C4-2B (cell line): ENCODE data around the gene IAH1.

Experiments
- H3K27ac ChIP-seq: fragments of 450-650 bp; 2 replicates; pipeline ENCODE4 v1.5.1; 2017
- ZFX ChIP-seq: fragments of 450-650 bp; IDR thresholded peaks from 2 replicates; pipeline ENCODE4 v1.6.1; 2017
- TF ChIP-seq, protein P1 (sequence below): fragments of 450-650 bp; conservative IDR thresholded peaks from 2 replicates; pipeline ENCODE4 v1.5.1; 2017; ENCODE audit warnings: mild to moderate bottlenecking

The IAH1 gene

DNA sequence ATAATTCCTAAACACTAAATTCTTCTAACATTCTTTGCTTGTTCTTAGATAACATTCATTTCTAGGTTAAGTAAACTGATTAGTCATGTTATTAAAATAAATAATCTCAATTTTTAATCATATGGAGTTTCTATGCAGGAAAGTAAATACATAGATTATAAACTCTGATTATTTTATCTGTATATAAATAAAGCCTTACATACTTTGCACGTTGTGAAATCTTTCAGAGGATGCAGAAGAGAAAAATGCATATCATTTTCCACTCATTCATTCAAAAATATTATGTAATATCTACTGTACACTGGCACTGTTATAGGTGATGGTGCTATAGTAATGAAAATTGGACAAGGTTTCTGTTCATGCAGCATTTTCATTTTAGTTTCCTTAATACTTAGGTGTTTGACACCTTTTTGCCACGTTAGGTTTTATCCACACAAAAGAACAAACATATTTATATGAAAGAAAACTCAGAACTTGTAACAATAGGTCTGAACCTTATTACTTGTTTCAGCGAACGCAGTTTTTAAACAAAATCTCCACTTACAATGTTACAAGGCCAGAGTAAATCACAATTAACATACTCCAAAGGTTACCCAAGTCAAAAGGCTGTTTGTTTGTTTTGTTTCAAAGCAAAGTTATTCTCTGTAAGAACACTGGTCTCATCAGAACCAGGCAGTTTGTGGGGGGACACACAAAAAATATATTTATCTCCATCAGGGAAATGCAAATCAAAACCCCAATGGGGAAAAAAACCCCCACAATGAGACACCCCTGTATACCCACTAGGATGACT is 53.8 kb downstream of the IAH1 start:
- TF ChIP-seq, protein P1, sequence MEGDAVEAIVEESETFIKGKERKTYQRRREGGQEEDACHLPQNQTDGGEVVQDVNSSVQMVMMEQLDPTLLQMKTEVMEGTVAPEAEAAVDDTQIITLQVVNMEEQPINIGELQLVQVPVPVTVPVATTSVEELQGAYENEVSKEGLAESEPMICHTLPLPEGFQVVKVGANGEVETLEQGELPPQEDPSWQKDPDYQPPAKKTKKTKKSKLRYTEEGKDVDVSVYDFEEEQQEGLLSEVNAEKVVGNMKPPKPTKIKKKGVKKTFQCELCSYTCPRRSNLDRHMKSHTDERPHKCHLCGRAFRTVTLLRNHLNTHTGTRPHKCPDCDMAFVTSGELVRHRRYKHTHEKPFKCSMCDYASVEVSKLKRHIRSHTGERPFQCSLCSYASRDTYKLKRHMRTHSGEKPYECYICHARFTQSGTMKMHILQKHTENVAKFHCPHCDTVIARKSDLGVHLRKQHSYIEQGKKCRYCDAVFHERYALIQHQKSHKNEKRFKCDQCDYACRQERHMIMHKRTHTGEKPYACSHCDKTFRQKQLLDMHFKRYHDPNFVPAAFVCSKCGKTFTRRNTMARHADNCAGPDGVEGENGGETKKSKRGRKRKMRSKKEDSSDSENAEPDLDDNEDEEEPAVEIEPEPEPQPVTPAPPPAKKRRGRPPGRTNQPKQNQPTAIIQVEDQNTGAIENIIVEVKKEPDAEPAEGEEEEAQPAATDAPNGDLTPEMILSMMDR, result no peak
- no peak for TF ChIP-seq ZFX
- H3K27ac ChIP-seq, result no peak overlapping the region

DNA sequence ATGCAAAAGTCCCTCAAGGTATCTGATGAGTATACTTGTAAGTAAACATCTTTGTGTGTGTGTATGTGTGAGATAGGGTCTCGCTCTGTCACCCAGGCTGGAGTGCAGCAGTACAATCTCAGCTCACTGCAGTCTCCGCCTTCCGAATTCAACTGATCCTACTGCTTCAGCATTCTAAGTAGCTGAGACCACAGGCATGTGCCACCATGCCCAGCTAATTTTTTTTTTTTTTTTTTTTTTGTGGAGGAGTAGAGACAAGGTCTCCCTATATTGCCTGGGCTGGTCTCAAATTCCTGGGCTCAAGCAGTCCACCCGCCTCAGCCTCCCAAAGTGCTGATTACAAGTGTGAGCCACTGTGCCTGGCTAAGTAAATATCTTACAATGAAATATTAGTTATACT is 58.1 kb downstream of the IAH1 start:
- no peak for TF ChIP-seq ZFX
- TF ChIP-seq, protein P1, result no peak
- H3K27ac ChIP-seq, result no peak overlapping the region

DNA sequence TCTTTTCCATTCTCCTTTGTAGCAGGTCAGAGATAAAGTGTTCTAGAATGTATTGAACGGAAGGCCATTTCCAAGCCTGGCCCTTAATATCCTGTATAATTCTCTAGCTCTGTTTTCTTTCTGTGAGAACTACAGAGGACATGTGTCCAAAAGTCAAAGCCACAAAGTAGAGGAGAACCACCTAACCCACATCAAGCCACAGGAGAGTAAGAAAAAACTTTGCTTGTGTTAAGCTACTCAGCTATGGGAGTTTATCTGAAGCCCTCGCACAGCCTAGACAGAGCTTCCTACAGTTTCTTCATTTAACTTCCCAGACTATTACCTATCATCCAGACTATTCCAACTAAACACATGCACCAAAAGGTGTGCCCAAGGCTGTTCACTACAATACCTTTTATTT is 59.3 kb downstream of the IAH1 start:
- no peak for TF ChIP-seq ZFX
- no peak overlapping the region for H3K27ac ChIP-seq

DNA sequence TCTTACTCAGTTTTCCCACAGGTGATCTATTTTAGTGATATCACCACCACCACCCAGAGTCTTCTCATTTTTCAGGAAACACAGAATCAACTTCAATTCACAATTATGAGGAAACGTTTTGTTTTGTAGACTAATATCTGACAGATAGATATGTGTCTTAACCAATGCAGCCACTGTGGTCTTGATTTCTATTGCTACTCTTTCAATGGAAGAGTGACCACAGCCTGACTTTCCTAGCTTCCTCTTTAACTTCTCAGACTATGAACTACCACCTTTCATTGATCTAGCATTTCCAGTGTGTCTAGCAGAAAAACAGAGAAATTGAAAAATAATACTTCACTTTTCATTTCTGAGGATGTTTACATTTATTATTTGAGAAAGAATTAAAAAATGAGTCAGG is 60.8 kb downstream of the IAH1 start:
- no peak overlapping the region for H3K27ac ChIP-seq
- no peak for TF ChIP-seq ZFX
- TF ChIP-seq, protein P1, result no peak

DNA sequence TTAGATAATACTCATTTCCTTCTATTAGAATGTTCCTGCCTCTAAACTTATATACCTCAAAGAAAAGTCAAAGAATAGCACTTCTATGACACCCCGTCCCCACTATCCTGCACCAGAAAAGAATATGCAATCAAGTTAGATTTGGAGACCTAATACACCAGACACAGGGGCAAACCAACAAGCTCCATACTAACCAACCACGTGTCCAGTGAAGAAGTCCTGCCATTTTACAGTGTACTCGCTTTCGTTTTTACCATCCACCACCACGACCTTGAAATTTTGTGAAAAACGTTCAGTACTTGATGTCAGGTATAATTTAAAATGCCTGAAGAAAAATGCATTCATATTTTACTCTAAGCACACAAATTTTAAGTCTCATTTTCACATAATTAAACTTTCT is 62.2 kb downstream of the IAH1 start:
- TF ChIP-seq, protein P1, result no peak
- no peak for TF ChIP-seq ZFX
- H3K27ac ChIP-seq, result no peak overlapping the region

DNA sequence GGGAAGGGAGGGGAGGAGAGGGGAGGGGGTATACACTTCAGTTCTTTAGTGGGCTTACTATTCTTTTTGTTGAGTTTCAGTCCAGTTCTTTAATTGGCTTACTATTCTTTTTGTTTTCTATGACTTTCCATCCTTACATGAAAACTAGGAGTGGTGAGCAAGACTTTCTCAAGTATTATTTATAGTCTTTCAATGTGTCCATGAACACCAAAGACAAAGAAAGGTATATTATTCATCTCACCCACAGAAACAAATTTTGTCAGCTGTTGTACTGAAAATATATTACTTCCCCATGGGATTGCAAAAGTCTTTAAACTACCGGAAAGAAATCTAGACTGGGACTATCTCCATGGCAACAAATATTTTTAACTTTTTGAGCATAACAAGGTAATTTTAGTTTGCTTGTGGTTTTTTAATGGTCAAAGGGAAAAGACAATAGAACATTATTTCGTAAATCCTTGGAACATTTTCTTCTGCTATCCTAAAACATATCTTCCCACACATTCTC is 63.7 kb downstream of the IAH1 start:
- TF ChIP-seq ZFX, result no peak
- TF ChIP-seq, protein P1, result no peak

More for the DNA sequence above, 63.7 kb downstream of the IAH1 start:
- no peak overlapping the region for H3K27ac ChIP-seq
